Neutrophil (primary cell): ENCODE data around the gene ZBTB7A.
"Not testable (repeated sequence)": the region's sequence is repeated elsewhere in the genome, so short reads cannot be mapped to it uniquely, and the experiment has no call there.

Experiments
- H3K27ac ChIP-seq: fragments of 200-600 bp; sonication (generic); 2 replicates; pipeline ENCODE4 v1.5.1; 2016; ENCODE audit warnings: mild to moderate bottlenecking, moderate library complexity
- H3K27me3 ChIP-seq: fragments of 200-600 bp; sonication (generic); 2 replicates; pipeline ENCODE4 v1.6.0; 2016; ENCODE audit warnings: mild to moderate bottlenecking
- H3K36me3 ChIP-seq: fragments of 200-600 bp; sonication (generic); 2 replicates; pipeline ENCODE4 v1.5.1; 2017
- H3K4me1 ChIP-seq, 2 experiments: fragments of 200-600 bp in 1 of 2; sonication (generic) in 1 of 2; 1 replicate in 1 of 2; 2 replicates in 1 of 2; pipeline versions ENCODE4 v1.5.1 to v1.6.1; 2013 to 2016; ENCODE audit warnings: low read depth in 1 of 2, low read length in 1 of 2, mild to moderate bottlenecking in 1 of 2, moderate library complexity in 1 of 2; ENCODE audit not compliant: control insufficient read depth in 1 of 2, insufficient read depth in 1 of 2
- H3K4me3 ChIP-seq, 2 experiments: fragments of 200-600 bp in 1 of 2; sonication (generic) in 1 of 2; 1 replicate in 1 of 2; 2 replicates in 1 of 2; pipeline ENCODE4 v1.5.1; 2013 to 2016; ENCODE audit warnings: low read depth in 1 of 2, low read length in 1 of 2, mild to moderate bottlenecking in 1 of 2, moderate library complexity in 1 of 2
- H3K9me3 ChIP-seq: fragments of 200-600 bp; sonication (generic); 2 replicates; pipeline ENCODE4 v1.5.1; 2016
- TF ChIP-seq, protein P1 (sequence below): fragments of 200-600 bp; sonication (generic); IDR thresholded peaks from 2 replicates; pipeline ENCODE4 v1.5.1; 2016; ENCODE audit warnings: antibody characterized with exemption

Gene ZBTB7A

DNA sequence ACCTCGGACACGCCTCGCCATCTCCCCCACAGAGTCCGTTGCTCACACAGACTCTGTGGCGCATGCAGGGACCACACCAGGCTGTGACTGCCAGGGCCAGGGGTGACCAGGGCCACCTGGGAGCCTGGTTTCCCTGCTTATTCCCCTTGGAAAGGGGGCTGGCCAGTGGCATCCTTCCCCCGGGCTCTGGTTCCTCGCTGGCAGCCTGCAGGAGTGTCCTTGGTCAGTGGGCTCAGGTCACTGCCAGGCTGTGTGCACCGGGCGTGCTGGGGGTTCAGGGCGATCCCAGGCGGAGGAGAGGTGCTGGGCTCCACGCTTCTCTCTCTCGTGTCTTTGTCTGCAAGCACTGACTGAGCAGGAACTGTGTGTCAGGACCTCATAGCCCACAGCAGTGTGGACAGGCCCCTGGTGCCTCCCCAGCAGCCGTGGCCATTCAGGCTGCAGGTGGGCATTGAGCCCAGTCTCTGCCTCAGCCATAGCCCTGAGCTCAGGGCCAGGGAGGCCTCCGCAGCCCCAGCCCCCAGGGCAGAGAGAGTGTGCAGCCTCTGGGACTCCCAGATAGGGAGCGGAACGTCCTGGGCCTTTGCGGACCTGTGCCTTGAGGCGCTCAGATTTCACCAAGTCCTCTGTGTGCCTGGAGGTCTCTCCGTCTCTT is 52.7 kb downstream of the ZBTB7A start:
- TF ChIP-seq, protein P1, sequence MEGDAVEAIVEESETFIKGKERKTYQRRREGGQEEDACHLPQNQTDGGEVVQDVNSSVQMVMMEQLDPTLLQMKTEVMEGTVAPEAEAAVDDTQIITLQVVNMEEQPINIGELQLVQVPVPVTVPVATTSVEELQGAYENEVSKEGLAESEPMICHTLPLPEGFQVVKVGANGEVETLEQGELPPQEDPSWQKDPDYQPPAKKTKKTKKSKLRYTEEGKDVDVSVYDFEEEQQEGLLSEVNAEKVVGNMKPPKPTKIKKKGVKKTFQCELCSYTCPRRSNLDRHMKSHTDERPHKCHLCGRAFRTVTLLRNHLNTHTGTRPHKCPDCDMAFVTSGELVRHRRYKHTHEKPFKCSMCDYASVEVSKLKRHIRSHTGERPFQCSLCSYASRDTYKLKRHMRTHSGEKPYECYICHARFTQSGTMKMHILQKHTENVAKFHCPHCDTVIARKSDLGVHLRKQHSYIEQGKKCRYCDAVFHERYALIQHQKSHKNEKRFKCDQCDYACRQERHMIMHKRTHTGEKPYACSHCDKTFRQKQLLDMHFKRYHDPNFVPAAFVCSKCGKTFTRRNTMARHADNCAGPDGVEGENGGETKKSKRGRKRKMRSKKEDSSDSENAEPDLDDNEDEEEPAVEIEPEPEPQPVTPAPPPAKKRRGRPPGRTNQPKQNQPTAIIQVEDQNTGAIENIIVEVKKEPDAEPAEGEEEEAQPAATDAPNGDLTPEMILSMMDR: no peak
- Histone ChIP-seq H3K27me3 (no peaks in the 10 kb centered on the region), H3K4me1 (peaks cover 8 to 11% of the 10 kb centered on the region in 2 experiments), H3K4me3 (no peak overlapping the region), H3K36me3 (peaks cover 81% of the 10 kb centered on the region), H3K27ac (no peak overlapping the region), H3K9me3 (no peaks in the 10 kb centered on the region)

DNA sequence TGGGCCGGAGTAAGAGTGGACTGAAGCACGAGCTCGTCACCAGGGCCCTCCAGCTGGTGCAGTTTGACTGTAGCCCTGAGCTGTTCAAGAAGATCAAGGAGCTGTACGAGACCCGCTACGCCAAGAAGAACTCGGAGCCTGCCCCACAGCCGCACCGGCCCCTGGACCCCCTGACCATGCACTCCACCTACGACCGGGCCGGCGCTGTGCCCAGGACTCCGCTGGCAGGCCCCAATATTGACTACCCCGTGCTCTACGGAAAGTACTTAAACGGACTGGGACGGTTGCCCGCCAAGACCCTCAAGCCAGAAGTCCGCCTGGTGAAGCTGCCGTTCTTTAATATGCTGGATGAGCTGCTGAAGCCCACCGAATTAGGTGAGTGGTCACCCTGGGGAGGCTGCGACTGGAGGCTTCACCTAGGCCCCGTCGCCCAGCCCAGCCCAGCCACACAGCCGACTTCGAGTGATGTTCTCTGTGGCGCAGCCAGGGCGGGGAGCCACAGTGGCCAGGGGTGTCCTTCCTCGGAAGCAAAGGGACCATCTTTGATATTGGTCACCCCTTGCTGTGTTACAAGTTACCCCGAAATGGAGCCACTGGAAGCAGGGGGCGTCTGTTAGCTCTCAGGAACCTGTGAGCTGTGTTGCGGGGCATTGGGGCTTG is 53.6 kb downstream of the ZBTB7A start:
- Histone ChIP-seq H3K4me1 (peaks cover 17 to 20% of the 10 kb centered on the region in 2 experiments), H3K4me3 (no peak overlapping the region), H3K27me3 (no peaks in the 10 kb centered on the region), H3K27ac (no peak overlapping the region), H3K36me3 (peaks cover 74% of the 10 kb centered on the region), H3K9me3 (no peaks in the 10 kb centered on the region)
- TF ChIP-seq, protein P1: no peak

DNA sequence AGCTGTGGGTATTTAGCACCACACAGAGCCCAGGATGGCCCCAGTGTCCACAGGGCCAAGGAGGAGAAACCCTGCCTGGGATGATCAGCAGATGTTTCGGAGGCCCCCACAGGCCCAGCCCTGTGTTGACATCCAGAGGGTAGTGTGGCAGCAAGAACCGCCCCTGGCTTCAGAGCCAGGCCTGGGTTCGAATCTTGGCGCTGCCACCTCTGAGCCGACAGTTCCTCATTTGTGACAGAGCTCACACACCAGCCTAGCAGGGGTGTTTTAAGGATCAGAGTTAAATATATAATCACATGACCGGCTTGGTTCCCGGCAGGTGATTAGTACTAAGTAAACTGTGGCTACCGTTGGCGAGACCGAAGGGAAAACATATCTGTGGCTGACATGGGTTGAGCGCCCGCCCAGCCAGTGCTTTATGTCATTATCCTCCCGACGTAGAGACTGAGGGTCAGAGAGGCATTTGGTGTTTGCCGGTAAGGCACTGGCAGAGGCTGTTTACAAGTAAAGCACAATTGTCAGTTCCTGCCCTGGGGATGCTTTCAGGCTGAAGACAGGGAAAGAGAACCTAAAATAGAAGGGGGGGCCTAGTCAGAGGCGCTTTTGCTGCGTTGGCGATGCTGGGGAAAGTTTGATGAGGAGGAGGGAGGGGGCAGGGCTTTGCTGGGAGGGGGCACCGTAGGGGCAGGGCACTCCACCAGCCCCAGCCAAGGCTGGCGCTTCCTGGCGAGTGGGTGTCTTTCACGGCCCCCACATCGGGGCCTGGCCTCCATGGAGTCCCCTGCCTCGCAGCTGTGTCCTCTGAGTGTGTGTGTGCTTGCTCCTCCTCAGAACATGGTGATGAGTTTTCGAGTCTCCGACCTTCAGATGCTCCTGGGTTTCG is 54.4 kb downstream of the ZBTB7A start:
- H3K4me3 ChIP-seq: no peak overlapping the region
- H3K27ac ChIP-seq: no peak overlapping the region
- H3K9me3 ChIP-seq: no peaks in the 10 kb centered on the region
- TF ChIP-seq, protein P1: no peak
- peaks cover 19 to 22% of the 10 kb centered on the region in 2 experiments for H3K4me1 ChIP-seq
- H3K36me3 ChIP-seq: peaks cover 68% of the 10 kb centered on the region
- H3K27me3 ChIP-seq: no peaks in the 10 kb centered on the region

DNA sequence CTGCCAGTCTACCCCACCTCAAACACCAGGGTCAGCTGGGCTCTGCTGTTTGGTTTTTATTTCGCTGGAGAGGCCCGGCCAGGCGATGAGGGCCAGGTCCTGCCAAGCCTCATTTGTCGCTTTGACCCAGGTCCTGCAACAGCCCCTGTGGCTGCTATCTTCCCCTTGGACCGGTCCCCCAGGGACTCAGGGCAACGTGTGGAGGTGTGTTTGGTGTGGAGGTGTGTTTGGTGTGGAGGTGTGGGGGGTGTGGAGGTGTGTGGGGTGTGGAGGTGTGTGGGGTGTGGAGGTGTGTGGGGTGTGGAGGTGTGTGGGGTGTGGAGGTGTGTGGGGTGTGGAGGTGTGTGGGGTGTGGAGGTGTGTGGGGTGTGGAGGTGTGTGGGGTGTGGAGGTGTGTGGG is 55.3 kb downstream of the ZBTB7A start:
- H3K27me3 ChIP-seq, H3K4me3 ChIP-seq, H3K27ac ChIP-seq, H3K9me3 ChIP-seq: not testable (repeated sequence)
- Histone ChIP-seq H3K36me3 (peaks cover 59% of the 10 kb centered on the region), H3K4me1 (peaks cover 25 to 29% of the 10 kb centered on the region in 2 experiments)

DNA sequence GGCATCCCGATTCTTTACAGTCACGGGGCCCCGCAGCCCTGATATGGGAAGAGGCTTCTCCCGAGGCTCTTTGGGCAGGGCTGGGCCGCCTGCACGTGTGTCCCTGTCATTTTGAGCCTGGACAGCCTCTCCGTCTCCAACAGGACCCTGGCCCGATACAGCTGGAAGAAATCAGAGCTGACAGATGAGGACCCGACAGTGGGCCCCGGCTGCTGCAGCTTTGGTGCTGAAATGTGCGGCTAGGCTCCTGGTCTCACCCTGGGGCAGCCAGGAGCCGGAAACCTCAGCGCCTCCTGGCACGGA is 55.9 kb downstream of the ZBTB7A start:
- H3K27me3 ChIP-seq: no peaks in the 10 kb centered on the region
- peaks cover 25 to 30% of the 10 kb centered on the region in 2 experiments for H3K4me1 ChIP-seq
- H3K9me3 ChIP-seq: no peaks in the 10 kb centered on the region
- peaks cover 52% of the 10 kb centered on the region for H3K36me3 ChIP-seq
- no peak overlapping the region for H3K27ac ChIP-seq
- TF ChIP-seq, protein P1: no peak
- H3K4me3 ChIP-seq: no peak overlapping the region
